GM21528 (cell line): Measurements from ENCODE around the gene SKA3.

Source experiments
- ATAC-seq: cut with Tn5 transposase; IDR thresholded peaks from one replicate; pipeline ENCODE4 v1.9.1; 2021; ENCODE audit warnings: mild to moderate bottlenecking, moderate library complexity; ENCODE audit not compliant: unreplicated experiment, low FRiP score

Gene SKA3

GRCh38 chr13:21117104-21117809, 59.1 kb downstream of the SKA3 start:
- ATAC-seq = no peak

GRCh38 chr13:21116141-21116540, 60.2 kb downstream of the SKA3 start:
- no peak for ATAC-seq

GRCh38 chr13:21115231-21115630, 61.1 kb downstream of the SKA3 start:
- ATAC-seq = no peak

- no peak for ATAC-seq
Observed at GRCh38 chr13:21111546-21111945, 64.8 kb downstream of the SKA3 start.

GRCh38 chr13:21109168-21109567, 67.2 kb downstream of the SKA3 start:
- no peak for ATAC-seq

GRCh38 chr13:21106089-21106488, 70.3 kb downstream of the SKA3 start:
- ATAC-seq = no peak

- ATAC-seq = no peak
Observed at GRCh38 chr13:21104199-21105019, 71.9 kb downstream of the SKA3 start.
